ENCODE data around the gene EPHA1.

EPHA1 gene

DNA sequence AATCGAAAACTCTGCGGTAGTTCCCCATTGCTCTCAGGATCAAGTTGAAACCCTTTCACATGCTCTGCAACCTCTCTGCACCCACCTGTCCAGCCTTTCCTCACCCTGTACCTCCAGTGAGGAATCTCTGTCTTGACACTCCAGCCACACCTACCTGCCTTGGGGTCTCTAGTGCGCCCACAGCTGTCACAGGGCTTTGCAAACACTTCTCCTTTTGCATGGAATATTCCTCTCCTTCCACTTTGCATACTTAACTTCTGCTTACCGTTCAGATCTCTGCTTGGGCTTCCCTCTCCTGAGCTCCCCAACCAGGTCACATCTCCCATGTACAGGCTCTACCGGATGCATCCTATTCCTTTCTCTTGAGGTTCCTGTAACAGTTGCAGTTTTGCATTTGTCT, 34.1 kb downstream of the EPHA1 start:
- no peak for TF ChIP-seq ZFX (IDR thresholded peaks at IDR 0.05; ENCODE audit: borderline replicate concordance)
- TF ChIP-seq, protein P1, sequence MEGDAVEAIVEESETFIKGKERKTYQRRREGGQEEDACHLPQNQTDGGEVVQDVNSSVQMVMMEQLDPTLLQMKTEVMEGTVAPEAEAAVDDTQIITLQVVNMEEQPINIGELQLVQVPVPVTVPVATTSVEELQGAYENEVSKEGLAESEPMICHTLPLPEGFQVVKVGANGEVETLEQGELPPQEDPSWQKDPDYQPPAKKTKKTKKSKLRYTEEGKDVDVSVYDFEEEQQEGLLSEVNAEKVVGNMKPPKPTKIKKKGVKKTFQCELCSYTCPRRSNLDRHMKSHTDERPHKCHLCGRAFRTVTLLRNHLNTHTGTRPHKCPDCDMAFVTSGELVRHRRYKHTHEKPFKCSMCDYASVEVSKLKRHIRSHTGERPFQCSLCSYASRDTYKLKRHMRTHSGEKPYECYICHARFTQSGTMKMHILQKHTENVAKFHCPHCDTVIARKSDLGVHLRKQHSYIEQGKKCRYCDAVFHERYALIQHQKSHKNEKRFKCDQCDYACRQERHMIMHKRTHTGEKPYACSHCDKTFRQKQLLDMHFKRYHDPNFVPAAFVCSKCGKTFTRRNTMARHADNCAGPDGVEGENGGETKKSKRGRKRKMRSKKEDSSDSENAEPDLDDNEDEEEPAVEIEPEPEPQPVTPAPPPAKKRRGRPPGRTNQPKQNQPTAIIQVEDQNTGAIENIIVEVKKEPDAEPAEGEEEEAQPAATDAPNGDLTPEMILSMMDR (IDR thresholded peaks at IDR 0.05): no peak
- H3K27ac ChIP-seq: no peak overlapping the region

DNA sequence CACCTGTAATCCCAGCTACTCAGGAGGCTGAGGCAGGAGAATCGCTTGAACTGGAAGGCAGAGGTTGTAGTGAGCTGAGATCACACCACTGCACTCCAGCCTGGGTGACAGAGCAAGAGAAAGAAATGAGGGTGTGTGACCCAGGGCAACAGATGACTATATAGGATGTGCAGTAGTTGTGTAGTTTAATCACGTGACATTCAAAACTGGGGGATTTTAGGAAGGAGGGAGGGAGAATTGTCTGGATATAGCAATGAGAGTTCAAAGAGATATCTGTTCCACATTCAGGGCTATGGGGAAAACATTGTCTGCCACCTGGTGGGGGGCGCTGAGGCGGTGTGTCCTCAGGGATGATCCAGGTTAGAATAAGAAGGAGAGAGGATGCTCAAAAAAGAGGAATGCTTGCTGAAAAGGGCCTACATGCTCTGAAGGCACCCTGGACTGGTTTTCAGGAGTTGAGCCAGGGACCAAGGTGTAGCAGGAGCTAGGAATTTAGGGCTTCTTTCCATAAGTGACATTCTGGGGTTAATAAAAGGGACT, 35.3 kb downstream of the EPHA1 start:
- no peak overlapping the region for H3K27ac ChIP-seq
- no peak for TF ChIP-seq ZFX (IDR thresholded peaks at IDR 0.05; ENCODE audit: borderline replicate concordance)
- TF ChIP-seq, protein P1 (IDR thresholded peaks at IDR 0.05): no peak

DNA sequence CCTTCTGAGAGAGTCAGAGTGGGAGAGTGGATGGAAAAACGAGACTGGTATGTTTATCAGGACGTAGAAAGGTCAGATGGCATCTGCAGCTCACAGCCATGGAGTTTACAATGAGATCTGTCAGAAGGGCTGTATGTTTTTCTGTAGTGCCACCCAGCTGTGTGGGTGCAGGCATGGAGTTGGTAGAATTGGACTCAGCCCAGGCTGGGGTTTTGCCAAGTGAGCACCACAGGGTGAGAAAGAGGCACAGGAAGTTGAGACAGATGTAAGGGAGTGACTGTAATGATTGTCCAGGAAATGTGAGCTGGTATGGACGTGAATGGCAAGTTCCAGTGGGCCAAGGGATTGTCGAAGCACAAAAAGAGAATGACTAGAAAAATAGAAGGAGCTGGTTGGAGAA, 36.6 kb downstream of the EPHA1 start:
- TF ChIP-seq, protein P1 (IDR thresholded peaks at IDR 0.05): no peak
- TF ChIP-seq ZFX (IDR thresholded peaks at IDR 0.05; ENCODE audit: borderline replicate concordance): no peak
- no peak overlapping the region for H3K27ac ChIP-seq

DNA sequence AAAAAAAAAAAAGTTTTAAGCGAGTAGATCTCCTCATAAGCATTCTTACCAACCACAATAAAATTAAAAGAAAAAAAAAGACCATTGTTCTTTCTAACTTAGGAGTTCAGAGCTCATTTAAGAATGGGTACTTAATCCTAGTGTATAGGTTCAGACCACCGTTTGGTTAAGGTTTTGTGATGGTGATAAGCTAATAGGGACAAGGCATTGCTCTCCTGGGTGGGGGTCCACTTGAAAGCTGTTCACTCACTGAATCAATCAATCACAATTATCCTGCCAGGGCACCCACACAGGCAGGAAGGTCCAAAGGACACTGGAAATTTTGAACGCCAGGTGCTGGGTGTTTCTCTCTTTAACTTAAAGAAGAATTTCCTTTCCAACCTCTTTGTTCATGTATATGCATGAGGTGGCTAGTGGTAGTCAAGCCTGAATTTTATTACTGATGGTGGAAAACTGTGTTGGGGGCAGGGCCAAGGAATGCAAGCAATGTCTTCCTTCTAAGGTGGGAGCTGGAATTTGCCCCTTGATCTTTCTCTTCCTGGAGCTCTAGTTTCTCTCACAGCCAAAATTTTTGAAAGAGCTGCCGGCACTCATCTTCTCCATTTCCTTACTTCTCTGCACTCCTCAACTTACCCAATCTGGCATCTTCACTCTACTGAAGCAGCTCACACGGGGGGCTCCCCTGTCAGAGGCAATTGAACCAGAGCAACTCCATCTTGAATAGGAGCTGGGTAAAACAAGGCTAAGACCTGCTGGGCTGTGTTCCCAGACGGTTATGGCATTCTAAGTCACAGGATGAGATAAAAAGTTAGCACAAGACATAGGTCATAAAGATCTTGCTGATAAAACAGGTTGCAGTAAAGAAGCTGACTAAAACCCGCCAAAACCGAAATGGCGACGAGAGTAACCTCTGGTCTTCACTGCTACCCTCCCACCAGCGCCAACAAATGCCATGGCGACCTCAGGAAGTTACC, 38.7 kb downstream of the EPHA1 start:
- TF ChIP-seq, protein P1 (IDR thresholded peaks at IDR 0.05): no peak
- TF ChIP-seq ZFX (IDR thresholded peaks at IDR 0.05; ENCODE audit: borderline replicate concordance): no peak
- no peak overlapping the region for H3K27ac ChIP-seq

DNA sequence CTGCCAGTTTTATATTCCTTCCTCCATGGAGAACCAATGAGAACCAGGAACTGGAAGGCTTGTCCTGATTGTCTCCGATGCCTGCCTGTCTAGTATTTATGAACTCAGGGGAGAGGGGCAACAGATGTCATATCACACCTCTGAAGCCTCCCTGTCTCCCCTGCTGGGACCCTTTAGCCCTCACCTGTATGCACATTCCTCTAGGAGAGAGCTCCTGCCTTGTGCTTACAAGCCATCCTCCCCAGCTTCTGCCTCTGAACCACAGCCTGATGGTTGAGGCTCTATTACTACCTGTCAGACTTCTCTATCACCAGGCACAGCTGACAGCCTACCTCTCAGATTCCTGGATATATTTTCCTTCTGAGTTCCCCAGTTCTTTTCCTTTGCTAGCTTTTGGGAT, 40.3 kb downstream of the EPHA1 start:
- H3K27ac ChIP-seq: no peak overlapping the region
- TF ChIP-seq ZFX (IDR thresholded peaks at IDR 0.05; ENCODE audit: borderline replicate concordance): no peak
- TF ChIP-seq, protein P1 (IDR thresholded peaks at IDR 0.05): no peak

DNA sequence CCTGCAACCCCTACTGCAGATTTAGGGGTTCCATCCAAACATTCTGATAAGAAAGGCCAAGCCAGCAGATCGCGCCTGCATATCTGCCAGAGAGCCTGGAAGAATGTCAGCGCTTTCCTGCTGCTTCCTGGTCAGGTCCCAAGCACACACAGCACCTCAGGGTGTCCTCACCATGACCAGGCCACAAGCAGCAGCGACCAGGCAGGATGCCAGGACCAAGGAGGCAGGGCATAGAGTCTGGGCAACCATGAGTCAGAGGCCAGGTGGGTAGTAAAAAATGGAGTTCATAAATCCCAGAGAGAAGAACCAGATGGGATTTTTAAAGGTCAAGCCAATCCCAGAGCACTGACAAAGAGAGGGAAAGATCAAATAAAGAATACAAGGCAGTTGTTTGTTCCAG, 40.7 kb downstream of the EPHA1 start:
- H3K27ac ChIP-seq: no peak overlapping the region
- TF ChIP-seq ZFX (IDR thresholded peaks at IDR 0.05; ENCODE audit: borderline replicate concordance): no peak
- TF ChIP-seq, protein P1 (IDR thresholded peaks at IDR 0.05): no peak
